ENCODE measurements around the gene C17orf67.
"Not testable (repeated sequence)": the region's sequence is repeated elsewhere in the genome, so short reads cannot be mapped to it uniquely, and the experiment has no call there.

C17orf67 gene

GRCh38 chr17:56770427-56770826, 63.3 kb downstream of the C17orf67 start:
- DNase-seq = no peak

- DNase-seq = no peak
These were observed 68.3 kb downstream of the C17orf67 start for GRCh38 chr17:56765449-56765848.

GRCh38 chr17:56762988-56763387, 70.7 kb downstream of the C17orf67 start:
- no peak for DNase-seq

GRCh38 chr17:56762144-56762543, 71.6 kb downstream of the C17orf67 start:
- DNase-seq = no peak

- no peak for DNase-seq
These were observed 72.3 kb downstream of the C17orf67 start for GRCh38 chr17:56761387-56761786.

GRCh38 chr17:56757611-56758010, 76.1 kb downstream of the C17orf67 start:
- not testable (repeated sequence) for DNase-seq

- DNase-seq = no peak
These were observed 77.2 kb downstream of the C17orf67 start for GRCh38 chr17:56756536-56756935.

- no peak for DNase-seq
These were observed 78.4 kb downstream of the C17orf67 start for GRCh38 chr17:56755310-56755709.

GRCh38 chr17:56754523-56755208, 79.1 kb downstream of the C17orf67 start:
- no peak for DNase-seq

GRCh38 chr17:56752263-56752836, 81.4 kb downstream of the C17orf67 start:
- no peak for DNase-seq

GRCh38 chr17:56751145-56751738, 82.5 kb downstream of the C17orf67 start:
- DNase-seq = no peak

GRCh38 chr17:56744721-56745120, 89.0 kb downstream of the C17orf67 start:
- no peak for DNase-seq

- DNase-seq = no peak
These were observed 91.1 kb downstream of the C17orf67 start for GRCh38 chr17:56742601-56743000.
